ENCODE results near the gene KRT17. TPM values are rescaled to one million over a fixed set of nuclear protein-coding genes. Genes with fewer than 3 reads are reported as not detected.
A peak's percentile ranks its signal among the peaks of the same experiment; 100 is the strongest.
"Not testable (repeated sequence)": the region's sequence is repeated elsewhere in the genome, so short reads cannot be mapped to it uniquely, and the experiment has no call there.

The KRT17 gene
- polyA plus RNA-seq, 4 donors, result 1.2 to 3.1 (median 1.5) TPM

DNA sequence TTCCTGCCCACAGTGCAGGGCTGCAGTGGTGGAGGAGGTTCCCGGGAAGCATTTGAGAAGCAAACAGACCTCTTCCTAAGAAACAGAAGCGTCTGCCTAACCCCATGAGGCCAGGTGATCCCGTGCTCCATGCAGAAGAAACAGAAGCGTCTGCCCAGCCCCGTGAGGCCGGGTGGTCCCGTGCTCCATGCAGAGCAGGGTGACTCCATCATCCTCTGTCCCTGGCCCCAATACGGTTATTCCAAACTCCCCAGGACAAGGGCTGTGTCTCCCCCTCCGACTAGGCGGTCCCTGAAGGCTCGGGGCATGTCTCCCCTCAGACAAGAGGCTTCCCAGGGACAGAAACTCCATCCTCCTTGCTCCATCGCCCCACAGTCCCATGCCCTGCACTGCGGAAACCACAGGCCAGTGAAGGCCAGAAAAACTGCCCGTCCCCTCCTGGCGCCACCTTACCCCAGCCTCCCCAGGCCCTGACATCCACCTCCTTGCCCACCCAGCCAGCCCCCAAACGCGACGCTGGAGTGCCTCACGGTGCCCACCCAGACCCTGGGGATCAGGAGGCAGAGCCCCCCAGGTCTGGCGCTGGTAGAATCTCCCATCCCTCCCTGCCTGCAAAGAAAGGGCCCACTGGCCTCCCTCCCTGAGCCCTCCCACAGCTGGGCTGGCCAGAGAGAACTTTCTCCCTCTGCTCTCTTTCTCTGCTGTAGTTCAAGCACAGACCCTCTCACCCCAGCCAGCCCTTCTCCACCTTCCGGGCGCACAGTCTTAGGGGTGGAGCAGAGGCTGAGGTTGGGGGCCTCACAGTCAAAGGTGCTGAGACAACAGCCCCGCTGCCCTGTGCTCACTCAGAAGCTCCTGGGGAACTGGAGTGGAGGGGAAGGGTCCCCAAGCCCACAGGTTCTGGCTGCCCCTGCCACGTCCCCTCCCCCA, 30.6 kb upstream of the KRT17 start:
- DNase-seq (ENCODE audit: low read depth in 4 of 4, low spot score in 3 of 4), result no peak

DNA sequence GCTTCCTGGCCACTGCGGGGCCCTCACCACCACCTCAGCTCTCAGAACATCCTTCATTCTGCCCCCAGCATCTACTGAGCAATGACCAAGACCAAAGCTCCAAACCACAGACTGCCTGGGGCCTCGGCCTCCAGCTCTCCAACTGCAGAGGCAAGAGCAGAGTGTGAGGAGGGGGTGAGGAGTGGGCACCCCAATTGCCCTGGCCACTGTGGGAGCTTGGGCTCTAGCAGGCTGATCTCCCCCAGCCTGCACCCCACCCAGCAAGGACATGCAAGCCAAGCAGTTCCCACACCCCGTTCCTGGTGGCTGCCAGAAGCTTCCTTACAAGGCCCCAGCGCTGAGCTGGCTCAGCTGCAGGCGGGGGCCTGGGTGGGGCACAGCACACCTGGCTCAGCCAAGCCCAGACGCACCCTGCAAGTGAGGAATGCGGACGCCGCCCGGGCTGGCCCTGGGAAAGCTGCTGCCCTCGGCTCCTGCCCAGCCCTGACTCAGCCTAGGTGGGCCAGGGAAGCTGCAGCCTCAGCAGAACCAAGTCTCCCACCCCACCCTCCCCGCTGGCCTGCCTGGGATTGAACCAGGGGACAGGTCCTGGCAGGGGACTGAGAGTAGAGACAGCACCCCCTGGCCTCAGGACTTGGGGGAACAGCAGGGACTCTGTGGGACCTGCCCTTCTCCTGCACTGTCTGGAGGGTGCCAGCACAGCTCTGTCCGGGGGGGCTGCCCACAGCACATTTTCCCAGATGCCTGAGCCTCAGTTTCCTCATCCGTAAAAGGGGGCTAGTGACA, 29.7 kb upstream of the KRT17 start:
- no peak for DNase-seq (ENCODE audit: low read depth in 4 of 4, low spot score in 3 of 4)

DNA sequence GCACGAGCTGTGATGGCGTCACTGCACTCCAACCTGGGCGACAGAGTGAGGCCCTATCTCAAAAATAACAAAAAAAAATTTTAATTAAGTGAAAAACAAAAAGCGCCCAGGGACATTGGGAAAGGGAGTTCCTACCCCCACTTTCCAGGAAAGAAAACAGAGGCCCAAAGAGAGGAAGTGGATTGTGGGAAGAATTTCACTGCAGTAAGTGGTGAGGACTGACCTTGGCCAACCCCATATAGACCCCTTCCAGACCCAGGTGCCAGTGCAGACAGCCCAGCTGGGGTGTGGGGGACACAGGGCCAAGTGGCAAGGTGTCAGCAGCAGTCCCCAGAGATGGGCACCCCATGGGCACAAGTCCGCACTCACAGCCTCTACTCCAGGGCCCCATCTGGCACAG, 29.0 kb upstream of the KRT17 start:
- DNase-seq (ENCODE audit: low read depth in 4 of 4, low spot score in 3 of 4), result no peak

DNA sequence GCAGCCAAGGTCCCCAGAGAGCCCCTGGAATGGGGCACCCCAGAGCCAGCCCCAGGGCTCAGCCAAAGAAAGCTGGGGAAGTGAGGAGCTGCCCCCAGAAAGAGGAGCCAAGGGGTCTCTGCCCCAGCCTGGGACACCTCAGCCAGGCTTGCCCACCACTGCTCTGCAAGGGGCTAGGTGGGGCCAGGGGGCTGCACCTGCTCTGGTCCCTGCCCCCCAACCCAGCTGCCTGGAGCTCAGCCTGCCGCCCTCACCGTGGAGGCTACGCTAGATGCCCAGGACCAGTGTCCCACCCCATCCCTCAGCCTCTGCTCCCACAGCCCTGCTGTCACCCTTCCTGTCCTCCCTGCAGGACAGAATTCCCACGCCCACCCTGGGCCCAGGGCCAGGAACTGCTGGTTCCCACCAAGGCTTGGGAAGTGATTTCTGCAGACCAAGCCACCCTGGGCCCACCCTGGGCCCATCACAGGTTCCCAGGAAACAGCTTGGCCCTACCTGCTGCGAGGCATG, 28.1 kb upstream of the KRT17 start:
- DNase-seq (ENCODE audit: low read depth in 4 of 4, low spot score in 3 of 4), result no peak

DNA sequence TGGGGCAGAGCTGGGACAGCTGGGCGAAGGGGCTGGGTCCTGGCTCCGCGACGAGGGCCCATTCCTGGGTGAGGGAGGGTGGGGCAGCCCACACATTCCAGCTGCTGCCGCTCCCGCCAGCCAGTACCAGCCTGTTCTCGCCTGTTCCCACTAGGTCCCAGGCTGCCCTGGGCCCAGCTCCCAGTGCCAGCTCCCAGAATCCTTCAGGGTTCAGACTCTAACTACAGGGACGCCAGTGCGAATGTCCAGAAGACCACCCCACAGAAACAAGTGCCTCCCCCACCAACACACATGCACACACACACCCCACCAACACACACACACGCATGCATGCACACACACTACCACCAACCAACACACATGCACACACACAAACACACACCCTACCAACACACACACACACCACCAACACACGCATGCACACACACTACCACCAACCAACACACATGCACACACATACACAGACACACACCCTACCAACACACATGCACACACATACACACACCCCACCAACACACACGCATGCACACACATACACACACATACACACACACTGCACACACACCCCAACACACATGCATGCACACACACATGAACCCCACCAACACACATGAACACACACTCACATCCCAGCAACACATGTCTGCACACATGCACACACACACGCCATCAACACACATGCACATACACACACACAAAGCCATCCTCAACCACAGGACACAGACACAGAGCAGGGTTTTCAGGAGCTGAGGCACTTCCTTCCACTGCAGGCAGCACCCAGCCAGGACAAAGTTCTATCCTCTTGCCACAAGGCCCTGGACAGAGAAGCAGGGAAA, 27.5 kb upstream of the KRT17 start:
- DNase-seq (ENCODE audit: low read depth in 4 of 4, low spot score in 3 of 4), result no peak

DNA sequence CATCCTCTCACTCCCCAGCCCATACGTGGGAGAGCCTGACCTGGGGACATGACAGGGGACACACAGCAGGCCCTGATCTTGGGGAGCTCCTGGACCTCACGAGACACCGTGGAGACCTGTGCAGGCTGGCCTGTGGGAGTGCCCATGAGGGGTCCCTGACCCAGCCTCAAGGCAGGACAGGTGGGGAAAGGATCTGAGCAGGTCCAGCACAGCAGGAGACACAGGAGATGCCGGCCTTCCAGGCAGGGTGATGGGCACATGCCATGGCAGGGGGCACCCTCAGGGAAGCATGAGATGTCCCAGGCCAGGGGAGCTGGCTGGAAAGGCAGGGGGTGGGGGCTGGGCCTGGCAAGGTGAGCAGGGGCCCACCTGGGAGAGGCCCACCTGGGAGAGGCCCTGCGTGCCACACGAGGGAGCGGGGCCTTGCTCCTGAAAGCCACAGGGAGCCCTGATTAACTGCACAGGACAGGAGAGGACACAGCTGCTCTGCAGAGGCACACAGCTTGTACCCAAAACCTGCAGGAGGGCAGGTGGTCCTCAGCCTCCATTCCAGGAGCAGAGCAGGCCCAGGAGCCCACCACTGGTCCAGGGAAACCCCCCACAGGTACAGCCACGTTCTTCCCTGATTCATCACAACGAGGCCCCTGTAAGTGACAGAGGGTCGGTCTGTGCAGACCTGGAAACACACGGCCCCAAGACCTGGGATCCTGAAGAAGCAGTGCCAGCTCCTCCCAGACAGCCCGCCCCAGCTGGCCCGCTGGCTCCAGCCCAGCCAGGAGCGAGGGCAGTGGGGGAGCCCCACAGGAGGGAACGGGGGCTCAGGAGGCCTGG, 26.6 kb upstream of the KRT17 start:
- no peak for DNase-seq (ENCODE audit: low read depth in 4 of 4, low spot score in 3 of 4)

DNA sequence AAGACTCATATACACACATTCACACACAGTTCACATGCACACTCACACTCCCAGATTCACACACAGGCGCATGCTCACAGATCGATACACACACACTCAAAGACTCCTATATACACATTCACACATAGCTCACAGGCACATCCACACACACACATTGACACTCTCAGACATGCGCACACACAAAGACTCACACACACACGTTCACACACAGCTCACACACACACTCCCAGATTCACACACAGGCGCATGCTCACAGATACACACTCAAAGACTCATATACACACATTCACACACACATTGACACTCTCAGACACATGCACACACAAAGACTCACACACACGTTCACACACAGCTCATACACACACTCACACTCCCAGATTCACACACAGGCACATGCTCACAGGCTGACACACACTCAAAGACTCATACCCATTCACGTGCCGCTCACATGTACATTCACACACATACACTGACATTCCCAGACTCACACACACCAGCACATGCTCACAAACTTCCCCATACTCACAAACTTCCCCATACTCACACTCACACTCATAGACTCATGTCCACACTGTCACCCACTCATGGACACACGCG, 25.6 kb upstream of the KRT17 start:
- DNase-seq (ENCODE audit: low read depth in 4 of 4, low spot score in 3 of 4), result no peak

DNA sequence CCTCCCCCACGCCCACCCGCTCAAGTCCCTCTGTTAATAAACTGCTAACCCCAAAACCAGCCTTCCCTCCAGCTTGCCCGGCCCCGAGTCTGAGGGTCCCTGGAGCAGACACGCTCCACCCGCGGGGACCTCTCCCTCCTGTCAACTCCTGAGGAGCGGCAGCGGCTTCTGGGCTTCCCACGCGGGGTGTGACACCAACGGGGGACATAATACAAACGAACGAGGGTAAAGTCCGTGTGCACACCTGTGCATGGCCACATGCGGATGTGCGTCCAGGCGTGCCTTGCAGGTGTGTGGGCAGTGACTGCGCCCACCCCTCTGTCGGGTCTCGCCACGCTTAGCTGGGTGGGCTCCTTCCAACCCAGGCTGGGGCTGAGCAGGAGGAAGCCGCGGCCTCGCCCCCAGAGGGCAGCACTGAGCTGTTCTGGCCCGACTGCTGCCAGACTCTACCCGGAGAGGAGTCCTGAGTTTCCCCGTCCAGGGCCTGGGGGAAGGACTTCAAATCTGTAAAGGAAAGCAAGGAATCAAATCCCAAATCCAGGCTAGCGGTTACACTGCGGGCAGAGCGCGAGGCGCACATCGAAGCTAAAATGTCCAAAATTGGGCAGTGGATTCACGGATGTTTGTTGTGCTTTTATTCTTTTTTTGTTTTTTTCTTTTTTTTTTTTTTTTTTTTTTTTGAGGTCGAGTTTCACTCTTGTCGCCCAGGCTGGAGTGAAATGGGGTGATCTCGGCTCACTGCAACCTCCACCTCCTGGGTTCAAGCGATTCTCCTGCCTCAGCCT, 24.2 kb upstream of the KRT17 start:
- DNase-seq (ENCODE audit: low read depth in 4 of 4, low spot score in 3 of 4), result peak in 1 of 4 donors; percentile 74

DNA sequence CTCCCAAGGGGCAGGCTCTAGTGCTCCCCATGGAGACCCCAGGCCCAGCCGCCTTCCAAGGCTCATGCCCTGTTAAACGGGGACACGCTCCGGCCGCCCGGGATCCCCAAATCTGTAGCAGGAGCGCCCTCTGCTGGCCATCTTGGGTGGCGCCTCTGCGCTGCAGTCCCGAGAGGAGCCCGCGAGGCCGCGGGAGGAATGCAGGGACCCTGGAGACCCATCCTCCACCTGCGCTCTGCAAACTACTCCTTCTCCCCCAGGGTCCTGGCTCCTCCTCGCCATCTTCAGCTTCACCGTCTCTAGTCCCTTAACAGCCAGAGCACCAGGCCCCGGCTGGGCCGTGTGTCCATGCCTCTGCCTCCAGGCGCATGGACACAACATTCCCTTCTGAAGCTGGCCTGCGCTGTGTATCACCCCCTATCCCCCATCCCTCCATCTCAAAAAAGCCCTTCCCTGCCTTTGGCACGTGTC, 23.6 kb upstream of the KRT17 start:
- DNase-seq (ENCODE audit: low read depth in 4 of 4, low spot score in 3 of 4), result peak in 1 of 4 donors; percentile 71

DNA sequence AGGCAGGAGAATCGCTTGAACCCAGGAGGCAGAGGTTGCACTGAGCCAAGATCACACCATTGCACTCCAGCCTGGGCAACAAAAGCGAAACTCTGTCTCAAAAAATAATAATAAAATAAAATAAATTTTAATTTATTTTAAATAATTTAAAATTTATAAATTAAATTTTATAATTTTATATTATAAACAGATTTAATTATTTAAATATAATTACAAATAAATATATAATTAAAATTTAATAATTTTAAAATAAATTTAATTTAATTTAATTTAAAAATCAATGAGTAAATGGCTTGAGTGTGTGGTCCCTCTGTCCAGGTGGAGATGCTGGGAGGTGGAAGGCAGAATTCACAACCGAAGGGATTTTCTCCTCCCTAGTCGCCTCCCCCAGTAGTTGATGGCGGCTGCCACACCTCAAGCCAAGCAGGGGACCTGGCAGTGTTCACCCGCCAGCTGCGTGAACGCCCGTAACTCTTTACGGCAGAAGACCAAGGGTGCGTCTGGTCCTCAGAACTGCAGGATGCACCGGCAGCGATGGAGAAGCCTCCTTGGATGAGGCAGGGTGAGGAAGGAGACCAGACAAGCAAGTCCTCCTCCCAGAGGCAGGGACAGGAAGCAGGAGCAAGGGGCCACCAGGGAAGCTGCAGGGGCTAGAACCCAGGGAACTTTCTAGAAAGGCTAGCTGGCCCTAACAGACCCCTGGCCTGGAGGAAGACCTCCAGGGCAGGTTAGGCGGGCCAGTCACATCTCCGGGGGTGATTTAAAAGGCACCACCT, 22.9 kb upstream of the KRT17 start:
- DNase-seq (ENCODE audit: low read depth in 4 of 4, low spot score in 3 of 4), result no peak

DNA sequence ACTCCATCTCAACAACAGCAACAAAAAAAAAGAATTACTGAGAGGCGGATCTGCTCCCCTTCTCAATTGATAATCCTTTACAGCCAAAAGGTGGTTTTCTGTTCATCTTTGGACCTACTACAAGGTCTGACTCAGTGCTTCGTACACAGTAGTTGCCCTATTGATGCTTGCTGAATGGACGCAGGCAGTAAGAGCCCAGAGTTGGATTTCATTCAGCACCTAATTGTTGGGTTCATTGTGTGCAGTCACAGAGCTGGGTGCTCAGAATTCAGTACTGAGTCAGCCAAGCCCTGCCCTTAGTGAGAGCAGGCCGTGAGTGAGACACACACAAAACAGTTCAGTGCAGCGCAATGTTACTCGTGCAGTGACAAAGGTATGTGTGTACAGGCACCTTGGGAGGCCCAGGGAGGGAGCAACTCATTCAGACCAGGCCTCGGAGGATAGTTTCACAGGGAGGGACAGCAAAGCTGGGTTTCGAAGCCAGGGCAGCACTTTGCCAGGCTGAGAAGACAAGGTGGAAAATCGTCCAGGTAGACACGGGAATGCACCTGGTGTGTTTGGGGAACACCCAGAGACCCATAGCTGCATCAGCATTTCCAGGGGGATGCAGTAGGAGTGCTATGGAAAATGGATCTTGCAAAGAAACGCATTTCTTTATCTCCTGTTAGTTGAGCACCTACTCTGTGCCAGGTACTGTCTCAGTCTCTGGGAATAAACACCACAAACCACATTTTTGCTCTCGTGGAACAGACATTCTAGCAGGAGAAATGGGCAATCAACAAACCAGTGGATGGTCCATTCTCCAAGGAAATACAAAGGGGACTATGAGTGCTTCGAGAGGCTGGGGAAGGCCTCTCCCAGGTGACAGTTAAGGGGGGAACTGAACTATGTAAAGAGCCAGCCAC, 18.1 kb upstream of the KRT17 start:
- no peak for DNase-seq (ENCODE audit: low read depth in 4 of 4, low spot score in 3 of 4)

DNA sequence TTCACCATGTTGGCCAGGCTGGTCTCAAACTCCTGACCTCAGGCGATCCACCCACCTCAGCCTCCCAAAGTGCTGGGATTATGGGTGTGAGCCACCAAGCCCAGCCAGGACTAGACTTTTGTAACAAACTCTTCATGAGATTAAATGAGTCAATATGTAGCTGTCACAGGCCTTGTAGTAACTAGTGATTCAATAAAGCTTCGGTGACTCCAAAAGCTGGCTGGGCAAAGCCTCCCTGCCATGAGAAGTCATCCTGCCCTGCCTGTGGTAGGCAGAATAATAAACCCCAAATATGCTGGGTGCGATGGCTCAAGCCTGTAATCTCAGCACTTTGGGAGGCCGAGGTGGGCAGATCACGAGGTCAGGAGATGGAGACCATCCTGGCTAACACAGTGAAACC, 16.2 kb upstream of the KRT17 start:
- DNase-seq (ENCODE audit: low read depth in 4 of 4, low spot score in 3 of 4), result not testable (repeated sequence)

DNA sequence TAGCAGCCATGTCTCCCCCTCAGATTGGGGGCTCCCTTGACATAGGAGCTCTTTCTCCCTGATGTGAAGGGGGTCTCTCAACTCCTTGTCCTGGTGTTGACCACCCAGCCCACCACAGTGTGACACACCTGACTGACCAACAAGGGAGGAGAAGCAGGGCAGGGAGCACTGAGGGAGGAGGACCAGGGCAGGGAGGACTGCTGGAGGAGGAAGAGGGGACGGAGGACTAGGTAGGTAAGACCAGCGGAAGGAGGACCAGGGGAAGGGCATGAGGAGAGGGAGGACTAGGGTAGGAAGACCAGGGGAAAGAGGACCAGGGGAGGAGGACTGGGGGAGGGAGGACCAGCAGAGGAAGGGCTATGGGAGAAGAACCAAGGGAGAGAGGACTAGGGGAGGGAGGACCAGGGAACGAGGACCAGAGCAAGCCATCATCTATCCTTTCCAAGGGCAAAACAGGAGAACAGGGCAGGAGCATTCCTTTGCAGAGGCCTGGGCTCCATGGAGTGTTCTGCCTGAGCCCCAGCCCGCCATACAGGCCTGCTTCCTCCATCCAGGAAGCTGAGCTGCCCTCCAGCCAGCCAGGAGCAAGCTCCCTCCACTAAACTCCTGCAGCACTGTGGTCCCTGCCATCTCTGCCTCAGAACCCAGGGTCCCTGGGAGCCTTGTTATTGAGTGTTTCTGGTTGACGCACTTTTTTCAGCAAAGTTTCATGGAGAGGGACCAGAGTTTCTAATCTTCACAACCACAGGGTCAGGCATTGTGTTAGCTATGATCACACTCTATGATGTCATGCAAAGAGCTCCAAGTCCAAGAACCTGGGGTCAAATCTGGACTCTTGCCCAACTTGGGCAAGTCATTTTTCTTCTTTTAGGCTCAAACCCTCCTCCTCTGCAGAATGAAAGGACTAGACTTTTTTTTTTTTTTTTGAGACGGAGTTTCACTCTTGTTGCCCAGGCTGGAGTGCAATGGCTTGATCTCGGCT, 15.4 kb upstream of the KRT17 start:
- DNase-seq (ENCODE audit: low read depth in 4 of 4, low spot score in 3 of 4), result no peak

DNA sequence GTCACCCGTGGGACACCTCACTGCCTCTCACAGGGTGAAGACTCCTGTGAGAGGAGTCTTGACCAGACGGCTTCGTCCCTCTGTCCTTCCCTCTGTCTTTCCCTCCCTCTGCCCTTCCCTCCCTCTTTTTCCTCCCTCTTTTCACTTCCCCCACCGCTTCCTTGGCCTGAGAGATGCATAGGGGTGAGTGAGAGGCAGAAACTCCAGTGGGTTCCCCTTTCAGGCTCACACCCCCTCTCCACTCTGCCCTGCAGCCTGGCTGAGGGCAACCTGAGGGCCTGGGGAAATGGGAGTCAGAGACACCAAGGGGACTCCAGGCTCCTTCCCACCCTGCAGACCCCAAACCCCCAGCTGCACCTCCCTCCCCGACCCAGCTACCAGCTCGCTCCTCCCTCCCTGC, 14.6 kb upstream of the KRT17 start:
- DNase-seq (ENCODE audit: low read depth in 4 of 4, low spot score in 3 of 4), result no peak

DNA sequence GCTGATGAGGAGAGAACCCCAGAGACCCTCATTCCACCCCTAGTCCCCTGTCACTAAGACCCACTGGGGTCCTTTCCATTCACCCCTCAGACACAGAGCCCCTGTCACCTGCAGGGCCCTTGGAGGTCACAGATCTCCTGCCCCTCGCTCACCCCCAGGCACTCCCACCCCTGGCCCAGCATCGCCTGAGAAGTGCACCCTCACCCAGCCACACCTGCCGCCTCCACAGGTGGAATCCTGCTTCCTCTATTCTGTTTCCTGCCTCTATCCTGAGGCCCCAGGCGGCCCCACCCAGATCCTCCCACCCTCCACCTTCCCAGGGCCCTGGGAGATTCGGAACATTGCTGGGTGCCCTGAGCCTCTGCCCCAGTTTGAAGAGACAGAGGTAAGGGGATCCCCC, 13.8 kb upstream of the KRT17 start:
- no peak for DNase-seq (ENCODE audit: low read depth in 4 of 4, low spot score in 3 of 4)

DNA sequence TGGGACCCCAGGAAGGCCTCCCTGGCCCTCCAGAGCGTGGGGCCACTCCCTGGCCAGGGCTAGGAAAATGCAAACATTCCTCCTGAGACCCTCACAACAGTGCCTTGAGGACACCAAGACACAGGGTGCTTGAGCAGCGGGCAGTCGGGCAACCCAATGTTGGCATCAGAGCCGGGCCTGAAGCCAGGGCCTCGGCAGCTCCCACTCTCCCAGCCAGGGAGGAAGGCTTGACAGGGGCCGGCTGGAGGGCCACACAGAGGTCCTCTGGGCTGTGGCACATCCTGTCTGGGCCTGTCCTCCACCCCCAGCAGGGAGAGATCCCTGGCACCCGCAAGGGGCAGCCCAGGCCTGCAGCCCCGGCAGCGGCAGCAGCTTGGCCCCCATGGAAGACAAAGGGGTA, 12.3 kb upstream of the KRT17 start:
- no peak for DNase-seq (ENCODE audit: low read depth in 4 of 4, low spot score in 3 of 4)

All from left renal pelvis (tissue), 4 donors.